Measurements from ENCODE around the gene ZIC5. TPM values are rescaled to one million over a fixed set of nuclear protein-coding genes. Genes with fewer than 3 reads are reported as not detected.

Gene ZIC5
- total RNA-seq, result under 0.01 TPM in 1 of 2 replicates, not detected in the other

GRCh38 chr13:99971576-99972189 lies at the start of gene ZIC5:
ZIC5 (minus strand) TSS chr13:99971767; CDS start chr13:99971603, 164 bp downstream.

GRCh38 chr13:99981735-99982035 lies 10.1 kb upstream of the ZIC5 start, which contains the start of gene ZIC2:
ZIC2 (plus strand) TSS chr13:99981784; CDS start chr13:99982065, 281 bp downstream.

Other genes with a start within 250 kb of the ZIC5 start
- gene ZIC2, start 10.0 kb upstream of the ZIC5 start, total RNA-seq, result 0.17 and 0.22 TPM in 2 replicates
- 57.9 and 80.4 TPM in 2 replicates for gene PCCA, start 117.3 kb upstream of the ZIC5 start, total RNA-seq